ENCODE data around the gene CENPN. TPM values are rescaled to one million over a fixed set of nuclear protein-coding genes. Genes with fewer than 3 reads are reported as not detected.
A peak's percentile ranks its signal among the peaks of the same experiment; 100 is the strongest.

CENPN gene
- total and polyA plus RNA-seq, 2 of the 13 experiments (the other 11 are each of a cell fraction or from before 2014, with no cell fraction given): 29.7 to 129 TPM

DNA sequence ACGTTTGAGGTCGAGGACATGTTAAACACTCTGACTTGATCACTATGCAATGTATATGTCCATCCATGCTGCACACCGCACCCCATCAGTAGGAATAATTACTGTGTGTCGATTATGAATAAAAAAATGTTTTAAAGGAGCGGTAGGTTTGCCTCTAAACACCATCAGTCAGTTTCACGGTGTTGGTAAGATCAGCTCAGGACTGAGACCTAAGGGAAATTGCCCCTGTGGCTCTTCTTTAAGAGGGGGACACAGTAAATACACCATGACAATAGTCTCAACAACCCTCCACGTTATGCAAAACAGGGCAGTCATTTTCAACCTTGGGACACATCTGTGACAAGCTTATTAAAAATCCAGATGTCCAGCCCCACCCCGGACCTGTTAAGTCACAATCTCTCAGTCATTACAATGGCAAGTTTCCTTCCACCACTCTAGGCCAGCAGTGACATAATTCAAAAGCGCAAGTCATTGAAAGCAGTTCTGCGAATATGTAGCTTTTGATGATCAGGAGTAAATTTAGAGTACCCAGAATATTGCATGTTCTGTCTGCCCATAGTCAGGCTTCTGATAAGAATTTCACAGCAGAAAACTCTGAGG, 29.8 kb downstream of the CENPN start (continued):
- TF ChIP-seq FUBP1 (CRISPR knock-in tag; IDR thresholded peaks at IDR 0.05; ENCODE audit: borderline replicate concordance) (no peak), GATA4 (IDR thresholded peaks at IDR 0.05; ENCODE audit: borderline replicate concordance, low read depth) (no peak), ZNF674 (CRISPR knock-in tag; IDR thresholded peaks at IDR 0.05; ENCODE audit: low read depth) (0 out of 2 replicates have a peak, but pooled peaks have one; percentile 12), ZMYM2 (CRISPR knock-in tag; IDR thresholded peaks at IDR 0.05) (no peak), ZNF557 (CRISPR knock-in tag; IDR thresholded peaks at IDR 0.05) (no peak), ZFP1 (CRISPR knock-in tag; IDR thresholded peaks at IDR 0.05) (no peak), GLI4 (CRISPR knock-in tag; IDR thresholded peaks at IDR 0.05; ENCODE audit: borderline replicate concordance) (no peak), MAFK (conservative IDR thresholded peaks at IDR 0.05 in 1 of 2, IDR thresholded peaks at IDR 0.05 in 1 of 2; ENCODE audit: low read length in 2 of 2) (0 out of 4 replicates have a peak, but pooled peaks of 1 of the 2 experiments have one; percentile 27), KMT2A (CRISPR knock-in tag; IDR thresholded peaks at IDR 0.05) (no peak), ZNF451 (CRISPR knock-in tag; IDR thresholded peaks at IDR 0.05) (no peak), TEF (CRISPR knock-in tag; IDR thresholded peaks at IDR 0.05) (no peak), ZNF549 (CRISPR knock-in tag; IDR thresholded peaks at IDR 0.05) (no peak), MBD4 (IDR thresholded peaks at IDR 0.05; ENCODE audit: borderline replicate concordance, low read length) (no peak)
- TF ChIP-seq, protein P1, sequence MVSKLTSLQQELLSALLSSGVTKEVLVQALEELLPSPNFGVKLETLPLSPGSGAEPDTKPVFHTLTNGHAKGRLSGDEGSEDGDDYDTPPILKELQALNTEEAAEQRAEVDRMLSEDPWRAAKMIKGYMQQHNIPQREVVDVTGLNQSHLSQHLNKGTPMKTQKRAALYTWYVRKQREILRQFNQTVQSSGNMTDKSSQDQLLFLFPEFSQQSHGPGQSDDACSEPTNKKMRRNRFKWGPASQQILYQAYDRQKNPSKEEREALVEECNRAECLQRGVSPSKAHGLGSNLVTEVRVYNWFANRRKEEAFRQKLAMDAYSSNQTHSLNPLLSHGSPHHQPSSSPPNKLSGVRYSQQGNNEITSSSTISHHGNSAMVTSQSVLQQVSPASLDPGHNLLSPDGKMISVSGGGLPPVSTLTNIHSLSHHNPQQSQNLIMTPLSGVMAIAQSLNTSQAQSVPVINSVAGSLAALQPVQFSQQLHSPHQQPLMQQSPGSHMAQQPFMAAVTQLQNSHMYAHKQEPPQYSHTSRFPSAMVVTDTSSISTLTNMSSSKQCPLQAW (CRISPR knock-in tag; IDR thresholded peaks at IDR 0.05): 0 out of 2 replicates have a peak, but pooled peaks have one; percentile 13

Measured in HepG2 (cell line).